NK-92 (cell line): ENCODE data around the gene CPN2.

Source experiments
- DNase-seq: peaks from one replicate; lab custom pipeline; 2025; ENCODE audit not compliant: unreplicated experiment; lab: John Stamatoyannopoulos, UW

Gene CPN2

DNA sequence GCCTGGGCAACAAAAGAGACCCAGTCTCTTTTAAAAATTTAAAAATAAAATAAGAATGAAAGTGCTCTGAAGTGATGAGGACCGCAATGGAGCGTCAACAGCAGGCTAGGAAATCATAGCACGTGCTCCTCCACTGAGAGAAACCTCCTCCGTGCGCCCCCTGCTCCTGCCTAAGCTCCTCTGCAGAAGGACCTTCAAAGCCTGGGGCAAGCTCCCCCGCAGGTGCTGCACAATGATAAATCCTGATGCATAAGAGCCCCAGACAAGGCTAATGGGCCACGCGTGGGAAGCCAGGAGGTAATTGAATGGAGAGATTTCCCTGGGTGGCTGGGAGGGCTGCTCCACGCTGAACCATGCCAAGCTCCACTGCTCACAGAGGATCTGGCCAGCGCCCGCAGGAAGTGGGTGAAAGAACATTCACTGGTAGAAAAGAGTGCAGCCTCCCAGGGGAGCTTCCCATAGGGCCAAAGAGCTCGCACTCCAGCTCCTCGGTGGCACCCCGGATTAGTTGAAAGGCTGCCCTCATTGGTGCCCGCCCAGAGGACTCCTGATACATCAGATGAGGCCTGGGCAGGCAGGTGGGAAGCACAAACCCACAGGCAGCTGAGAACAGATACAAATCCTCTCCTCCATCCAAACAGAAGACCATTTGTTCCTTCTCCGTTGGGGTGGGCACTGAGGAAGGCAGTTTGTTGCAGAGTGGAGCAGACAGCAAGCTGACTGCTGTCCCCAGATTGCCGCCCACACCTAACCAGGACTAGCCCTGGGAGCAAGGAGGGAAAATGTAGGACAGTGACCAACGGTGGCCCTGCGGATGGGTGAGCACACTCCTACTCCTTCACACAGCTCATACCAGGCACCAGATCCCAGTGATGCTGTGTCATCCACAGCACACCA is 52.5 kb downstream of the CPN2 start:
- DNase-seq, result no peak

DNA sequence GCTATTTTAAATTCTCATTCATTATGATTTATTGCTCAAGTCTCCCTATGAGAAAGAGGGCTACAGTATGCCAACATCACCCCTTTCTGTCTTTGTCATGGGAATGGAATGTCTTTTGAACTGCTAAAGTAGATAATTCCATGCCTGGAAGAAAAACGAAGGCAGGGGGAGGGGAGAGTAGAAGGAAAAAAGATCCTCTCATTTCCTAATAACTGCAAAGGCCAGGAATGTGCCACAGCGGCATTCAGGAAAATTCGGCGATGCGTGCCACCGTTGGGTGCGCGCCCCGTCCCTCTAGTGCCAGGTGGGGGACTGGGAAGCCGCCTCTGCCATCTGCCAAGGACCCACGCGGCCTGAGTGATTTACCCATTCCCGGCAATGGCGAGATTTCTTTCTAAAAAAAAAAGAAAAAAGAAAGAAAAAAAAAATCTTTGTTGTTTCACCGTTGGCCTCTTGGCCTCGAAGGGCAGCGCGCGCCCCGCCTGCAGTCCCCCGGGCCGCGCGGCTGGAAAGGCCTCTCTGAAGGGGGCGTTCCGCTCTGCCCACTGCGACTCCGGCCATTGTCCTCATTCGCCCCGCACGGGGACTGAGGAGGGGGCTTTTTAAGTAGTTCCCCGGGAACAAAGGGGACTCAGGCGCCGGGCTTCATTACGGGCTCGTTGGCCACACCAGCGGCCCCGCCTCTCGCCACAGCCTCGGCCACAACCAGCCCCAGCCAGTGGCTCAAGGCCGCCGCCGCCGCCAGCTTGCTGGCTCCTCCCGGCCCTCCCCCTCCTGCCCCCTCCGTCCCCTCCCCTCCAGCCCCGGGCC is 54.5 kb downstream of the CPN2 start:
- no peak for DNase-seq

DNA sequence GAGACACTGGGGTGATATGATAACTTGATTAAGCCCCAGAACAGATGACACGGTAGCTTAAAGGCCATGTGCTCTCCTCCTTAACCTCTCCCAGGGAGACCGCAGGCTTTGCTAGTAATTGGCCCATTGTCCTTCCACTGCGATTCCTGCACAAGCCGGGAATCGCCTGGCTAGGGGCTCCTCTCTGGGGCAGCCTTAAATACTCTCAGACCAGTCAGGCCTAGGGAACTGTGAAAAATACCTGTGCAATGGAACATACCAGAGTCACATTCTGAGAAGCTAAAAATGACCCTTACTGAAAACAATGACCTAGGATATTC is 56.3 kb downstream of the CPN2 start:
- no peak for DNase-seq

DNA sequence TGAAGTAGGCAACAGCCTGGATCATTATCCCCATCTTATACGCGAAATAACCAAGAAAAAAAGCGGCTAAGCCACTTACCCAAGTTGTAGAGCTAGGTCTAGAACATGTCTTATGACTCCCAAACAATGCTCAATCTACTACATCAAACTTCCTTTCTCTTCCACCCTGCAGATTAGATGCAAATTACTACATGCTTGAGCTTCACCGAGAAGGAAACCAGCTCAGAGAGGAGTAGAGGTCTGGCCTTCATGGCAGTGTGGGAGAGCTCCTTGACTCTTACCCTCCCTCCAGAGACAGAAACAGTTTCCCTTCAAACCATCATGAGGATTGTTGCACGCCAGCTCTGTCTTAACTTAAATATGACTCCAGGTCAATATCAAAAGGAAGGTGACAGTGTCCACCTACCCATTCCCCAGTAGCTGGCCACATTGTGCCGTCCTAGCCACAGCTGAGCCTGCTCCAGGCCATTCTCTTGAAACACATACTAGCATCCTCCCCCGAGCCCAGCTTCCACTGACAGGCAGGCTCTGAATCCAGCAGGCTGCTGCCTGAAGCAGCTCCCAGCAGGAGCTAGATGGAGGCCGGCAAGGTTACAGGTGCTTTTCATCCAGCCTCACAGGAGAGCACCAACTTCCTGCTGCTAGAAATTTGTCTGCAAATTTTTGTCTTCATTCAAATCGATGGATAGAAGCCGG is 56.8 kb downstream of the CPN2 start:
- no peak for DNase-seq

DNA sequence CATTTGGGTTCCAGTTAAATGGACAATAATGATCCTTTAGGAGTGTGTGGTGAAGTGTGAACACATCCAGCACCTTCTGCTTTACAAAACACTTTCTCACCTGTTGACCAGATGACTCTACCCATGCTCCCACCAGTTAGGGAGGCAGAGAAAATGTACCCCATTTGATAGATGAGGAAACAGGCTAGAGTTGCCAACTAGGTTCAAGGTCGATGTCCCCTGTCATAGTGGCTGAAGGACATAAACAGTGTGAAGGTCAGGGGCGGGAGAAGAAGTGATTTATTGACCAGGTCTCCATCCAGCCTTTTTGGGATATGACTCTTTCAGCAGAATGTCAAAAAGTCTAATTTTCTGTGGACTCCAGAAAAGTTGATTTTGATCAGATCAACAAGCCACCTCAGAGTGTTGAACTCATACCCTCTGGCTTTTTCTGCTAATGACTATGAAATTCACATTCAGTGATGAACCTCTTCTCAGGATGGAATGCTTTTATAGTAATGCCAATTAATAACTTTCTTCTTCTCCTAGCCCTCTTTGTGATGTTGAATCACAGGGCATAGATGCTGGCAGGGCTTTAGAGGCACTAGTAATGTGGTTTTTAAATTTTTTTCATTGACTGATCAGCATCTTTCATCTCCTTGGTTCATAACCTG is 57.5 kb downstream of the CPN2 start:
- DNase-seq, result no peak

DNA sequence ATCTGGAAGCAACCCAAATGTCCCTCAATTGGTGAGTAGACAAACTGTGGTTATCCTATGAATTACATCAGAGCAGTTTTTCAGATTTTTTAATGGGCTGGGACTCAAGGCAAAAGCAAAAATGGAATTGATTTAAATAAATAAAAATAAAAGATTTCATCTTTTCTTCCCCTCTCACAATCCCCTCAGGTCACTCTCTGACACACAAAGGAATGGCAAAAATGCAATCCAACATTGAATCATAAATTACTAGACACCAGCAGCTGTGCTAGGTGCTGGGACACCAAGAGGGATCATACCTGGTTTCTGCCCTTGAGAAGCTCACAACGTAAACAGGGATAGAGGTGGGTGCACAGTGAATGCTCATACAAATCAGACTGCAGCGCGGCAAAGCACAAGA is 58.8 kb downstream of the CPN2 start:
- no peak for DNase-seq
